ENCODE data around the gene C16orf90. TPM values are rescaled to one million over a fixed set of nuclear protein-coding genes. Genes with fewer than 3 reads are reported as not detected.
"Not testable (repeated sequence)": the region's sequence is repeated elsewhere in the genome, so short reads cannot be mapped to it uniquely, and the experiment has no call there.

C16orf90 gene
- total RNA-seq, 1 donor from 2014 or later = not detected

DNA sequence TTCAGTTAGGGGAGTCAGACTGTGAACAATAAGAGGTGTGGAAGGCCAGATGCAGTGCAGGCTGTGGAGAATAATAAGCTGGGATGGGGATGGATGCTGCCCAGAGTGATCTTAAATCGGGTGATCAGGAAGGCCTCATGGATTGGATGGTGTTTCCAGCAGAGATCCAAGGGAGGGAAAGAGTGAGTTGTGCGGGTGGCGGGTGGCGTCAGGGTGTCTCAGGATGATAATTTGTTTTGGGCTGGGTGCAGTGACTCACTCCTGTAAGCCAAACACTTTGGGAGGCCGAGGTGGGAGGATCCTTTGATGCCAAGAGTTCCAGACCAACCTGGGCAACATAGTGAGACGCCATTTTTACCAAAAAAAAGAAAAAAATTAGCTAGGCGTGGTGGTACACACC is 13.4 kb upstream of the C16orf90 start:
- no peak overlapping the region for H2AFZ ChIP-seq (ENCODE audit: low read depth, low read length)
- peaks cover 10% of the 10 kb centered on the region for H3K4me1 Mint-ChIP-seq (ENCODE audit: low read depth, unreplicated experiment)
- no peaks in the 10 kb centered on the region for H3K9me3 Mint-ChIP-seq (ENCODE audit: unreplicated experiment)
- H3K36me3 ChIP-seq (ENCODE audit: insufficient read depth, low read length) = peaks cover 14% of the 10 kb centered on the region
- FAIRE-seq (no peak), DNase-seq (ENCODE audit: low read depth) (no peak)
- TF ChIP-seq CTCF (IDR thresholded peaks at IDR 0.05; ENCODE audit: insufficient read depth, low read depth, low read length) = no peak
- TF ChIP-seq EZH2 (IDR thresholded peaks at IDR 0.05; ENCODE audit: insufficient read depth, low read length) = no peak
- H3K27me3 ChIP-seq (ENCODE audit: insufficient read depth, low read length) = no peaks in the 10 kb centered on the region
- no peak overlapping the region for H3K4me3 Mint-ChIP-seq (ENCODE audit: unreplicated experiment)
- no peak overlapping the region for H3K27ac ChIP-seq (ENCODE audit: low read depth, low read length)
- no peak overlapping the region for H3K9ac ChIP-seq (ENCODE audit: low read length)
- no peaks in the 10 kb centered on the region for H3K27me3 Mint-ChIP-seq (ENCODE audit: low read depth, unreplicated experiment)
- H3K4me1 ChIP-seq (ENCODE audit: insufficient read depth, low read length) = no peaks in the 10 kb centered on the region
- H3K79me2 ChIP-seq (ENCODE audit: insufficient read depth, low read length) = no peaks in the 10 kb centered on the region
- H3K27ac Mint-ChIP-seq (ENCODE audit: unreplicated experiment) = no peak overlapping the region
- no peaks in the 10 kb centered on the region for H3K9me3 ChIP-seq (ENCODE audit: insufficient read depth, low read depth, low read length)
- H4K20me1 ChIP-seq (ENCODE audit: insufficient read depth, low read length) = peaks cover 8% of the 10 kb centered on the region
- no peak overlapping the region for H3K4me2 ChIP-seq (ENCODE audit: low read length)
- peaks cover 13% of the 10 kb centered on the region for H3K36me3 Mint-ChIP-seq (ENCODE audit: low read depth, unreplicated experiment)
- H3K4me3 ChIP-seq (ENCODE audit: insufficient read depth, low read depth, low read length) = no peak overlapping the region

- Histone ChIP-seq H3K27ac (ENCODE audit: low read depth, low read length) (no peak overlapping the region), H3K9ac (ENCODE audit: low read length) (no peak overlapping the region), H3K9me3 (ENCODE audit: insufficient read depth, low read depth, low read length) (no peaks in the 10 kb centered on the region), H3K27me3 (ENCODE audit: insufficient read depth, low read length) (no peaks in the 10 kb centered on the region), H4K20me1 (ENCODE audit: insufficient read depth, low read length) (no peaks in the 10 kb centered on the region), H3K4me1 (ENCODE audit: insufficient read depth, low read length) (peaks cover 3% of the 10 kb centered on the region), H3K36me3 (ENCODE audit: insufficient read depth, low read length) (peaks cover 4% of the 10 kb centered on the region), H3K4me3 (ENCODE audit: insufficient read depth, low read depth, low read length) (no peak overlapping the region), H2AFZ (ENCODE audit: low read depth, low read length) (no peak overlapping the region), H3K4me2 (ENCODE audit: low read length) (no peak overlapping the region), H3K79me2 (ENCODE audit: insufficient read depth, low read length) (peaks cover 5% of the 10 kb centered on the region)
- H3K36me3 Mint-ChIP-seq (ENCODE audit: low read depth, unreplicated experiment) = peaks cover 6% of the 10 kb centered on the region
- no peak for TF ChIP-seq EZH2 (IDR thresholded peaks at IDR 0.05; ENCODE audit: insufficient read depth, low read length)
- TF ChIP-seq CTCF (IDR thresholded peaks at IDR 0.05; ENCODE audit: insufficient read depth, low read depth, low read length) = no peak
- H3K27me3 Mint-ChIP-seq (ENCODE audit: low read depth, unreplicated experiment) = no peaks in the 10 kb centered on the region
- no peaks in the 10 kb centered on the region for H3K9me3 Mint-ChIP-seq (ENCODE audit: unreplicated experiment)
- FAIRE-seq = no peak
- H3K4me3 Mint-ChIP-seq (ENCODE audit: unreplicated experiment) = no peak overlapping the region
- no peak overlapping the region for H3K27ac Mint-ChIP-seq (ENCODE audit: unreplicated experiment)
- no peak for DNase-seq (ENCODE audit: low read depth)
- peaks cover 17% of the 10 kb centered on the region for H3K4me1 Mint-ChIP-seq (ENCODE audit: low read depth, unreplicated experiment)
These were observed 8.2 kb upstream of the C16orf90 start for GRCh38 chr16:3503523-3503922.

- peak overlapping the region; percentile 87 for H3K4me3 ChIP-seq (ENCODE audit: insufficient read depth, low read depth, low read length)
- H3K79me2 ChIP-seq (ENCODE audit: insufficient read depth, low read length) = peaks cover 5% of the 10 kb centered on the region
- no peak for DNase-seq (ENCODE audit: low read depth)
- H3K9ac ChIP-seq (ENCODE audit: low read length) = peak overlapping the region; percentile 81
- H3K27ac ChIP-seq (ENCODE audit: low read depth, low read length) = no peak overlapping the region
- no peak for FAIRE-seq
- H3K4me2 ChIP-seq (ENCODE audit: low read length) = peak overlapping the region; percentile 92
- no peaks in the 10 kb centered on the region for H3K9me3 Mint-ChIP-seq (ENCODE audit: unreplicated experiment)
- H3K36me3 ChIP-seq (ENCODE audit: insufficient read depth, low read length) = no peaks in the 10 kb centered on the region
- H3K27me3 Mint-ChIP-seq (ENCODE audit: low read depth, unreplicated experiment) = no peaks in the 10 kb centered on the region
- no peaks in the 10 kb centered on the region for H4K20me1 ChIP-seq (ENCODE audit: insufficient read depth, low read length)
- H3K9me3 ChIP-seq (ENCODE audit: insufficient read depth, low read depth, low read length) = no peaks in the 10 kb centered on the region
- TF ChIP-seq EZH2 (IDR thresholded peaks at IDR 0.05; ENCODE audit: insufficient read depth, low read length) (no peak), CTCF (IDR thresholded peaks at IDR 0.05; ENCODE audit: insufficient read depth, low read depth, low read length) (no peak)
- H3K27ac Mint-ChIP-seq (ENCODE audit: unreplicated experiment) = peak overlapping the region; percentile 34
- H3K4me3 Mint-ChIP-seq (ENCODE audit: unreplicated experiment) = peak overlapping the region; percentile 89
- peaks cover 17% of the 10 kb centered on the region for H3K4me1 Mint-ChIP-seq (ENCODE audit: low read depth, unreplicated experiment)
- H3K36me3 Mint-ChIP-seq (ENCODE audit: low read depth, unreplicated experiment) = no peaks in the 10 kb centered on the region
- peak overlapping the region; percentile 89 for H2AFZ ChIP-seq (ENCODE audit: low read depth, low read length)
- H3K27me3 ChIP-seq (ENCODE audit: insufficient read depth, low read length) = no peaks in the 10 kb centered on the region
- peaks cover 3% of the 10 kb centered on the region for H3K4me1 ChIP-seq (ENCODE audit: insufficient read depth, low read length)
These were observed 6.6 kb upstream of the C16orf90 start for GRCh38 chr16:3501783-3502400.

DNA sequence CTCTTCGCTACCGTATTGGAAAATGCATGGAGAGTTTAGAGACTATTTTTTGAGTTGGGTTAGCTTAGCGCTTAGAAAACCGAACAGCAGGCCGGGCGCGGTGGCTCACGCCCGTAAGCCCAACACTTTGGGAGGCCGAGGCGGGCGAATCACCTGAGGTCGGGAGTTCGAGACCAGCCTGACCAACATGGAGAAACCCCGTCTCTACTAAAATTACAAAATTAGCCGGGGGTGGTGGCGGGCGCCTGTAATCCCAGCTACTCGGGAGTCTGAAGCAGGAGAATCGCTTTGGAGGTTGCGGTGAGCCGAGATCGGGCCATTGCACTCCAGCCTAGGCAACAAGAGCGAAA is 6.1 kb upstream of the C16orf90 start:
- H3K36me3 Mint-ChIP-seq (ENCODE audit: low read depth, unreplicated experiment); H3K79me2 ChIP-seq (ENCODE audit: insufficient read depth, low read length); FAIRE-seq; H3K9me3 ChIP-seq (ENCODE audit: insufficient read depth, low read depth, low read length); H3K4me1 ChIP-seq (ENCODE audit: insufficient read depth, low read length); H3K27me3 Mint-ChIP-seq (ENCODE audit: low read depth, unreplicated experiment); H3K36me3 ChIP-seq (ENCODE audit: insufficient read depth, low read length); H4K20me1 ChIP-seq (ENCODE audit: insufficient read depth, low read length); DNase-seq (ENCODE audit: low read depth); H3K27me3 ChIP-seq (ENCODE audit: insufficient read depth, low read length); H3K9me3 Mint-ChIP-seq (ENCODE audit: unreplicated experiment): not testable (repeated sequence)
- H3K4me3 Mint-ChIP-seq (ENCODE audit: unreplicated experiment) = peak overlapping the region; percentile 89
- Histone ChIP-seq H3K9ac (ENCODE audit: low read length) (peak overlapping the region; percentile 81), H3K27ac (ENCODE audit: low read depth, low read length) (peak overlapping the region; percentile 66), H2AFZ (ENCODE audit: low read depth, low read length) (peak overlapping the region; percentile 89), H3K4me2 (ENCODE audit: low read length) (peak overlapping the region; percentile 92), H3K4me3 (ENCODE audit: insufficient read depth, low read depth, low read length) (peak overlapping the region; percentile 87)
- peak overlapping the region; percentile 88 for H3K27ac Mint-ChIP-seq (ENCODE audit: unreplicated experiment)
- peaks cover 17% of the 10 kb centered on the region for H3K4me1 Mint-ChIP-seq (ENCODE audit: low read depth, unreplicated experiment)

Measured in astrocyte (in vitro differentiated cells and primary cell).